ENCODE measurements around the gene FAM171A2.
A peak's percentile ranks its signal among the peaks of the same experiment; 100 is the strongest.

GRCh38 chr17:44324571-44325275 is 38.9 kb downstream of the FAM171A2 start, which contains the start of gene SLC25A39:
- TF ChIP-seq, protein P1, sequence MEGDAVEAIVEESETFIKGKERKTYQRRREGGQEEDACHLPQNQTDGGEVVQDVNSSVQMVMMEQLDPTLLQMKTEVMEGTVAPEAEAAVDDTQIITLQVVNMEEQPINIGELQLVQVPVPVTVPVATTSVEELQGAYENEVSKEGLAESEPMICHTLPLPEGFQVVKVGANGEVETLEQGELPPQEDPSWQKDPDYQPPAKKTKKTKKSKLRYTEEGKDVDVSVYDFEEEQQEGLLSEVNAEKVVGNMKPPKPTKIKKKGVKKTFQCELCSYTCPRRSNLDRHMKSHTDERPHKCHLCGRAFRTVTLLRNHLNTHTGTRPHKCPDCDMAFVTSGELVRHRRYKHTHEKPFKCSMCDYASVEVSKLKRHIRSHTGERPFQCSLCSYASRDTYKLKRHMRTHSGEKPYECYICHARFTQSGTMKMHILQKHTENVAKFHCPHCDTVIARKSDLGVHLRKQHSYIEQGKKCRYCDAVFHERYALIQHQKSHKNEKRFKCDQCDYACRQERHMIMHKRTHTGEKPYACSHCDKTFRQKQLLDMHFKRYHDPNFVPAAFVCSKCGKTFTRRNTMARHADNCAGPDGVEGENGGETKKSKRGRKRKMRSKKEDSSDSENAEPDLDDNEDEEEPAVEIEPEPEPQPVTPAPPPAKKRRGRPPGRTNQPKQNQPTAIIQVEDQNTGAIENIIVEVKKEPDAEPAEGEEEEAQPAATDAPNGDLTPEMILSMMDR (IDR thresholded peaks at IDR 0.05 in 4 of 5, conservative IDR thresholded peaks at IDR 0.05 in 1 of 5): peak in 1 of 5 experiments; percentile 40
- peak; percentile 81 to 86 for TF ChIP-seq POLR2A (IDR thresholded peaks at IDR 0.05)

All from gastrocnemius medialis (tissue), 4 donors.